ENCODE results near the gene ADAMTS20.
"Not testable (repeated sequence)": the region's sequence is repeated elsewhere in the genome, so short reads cannot be mapped to it uniquely, and the experiment has no call there.

ADAMTS20 gene

GRCh38 chr12:43352001-43352400, 200.0 kb downstream of the ADAMTS20 start:
- DNase-seq = no peak

- DNase-seq = no peak
These were observed 202.1 kb downstream of the ADAMTS20 start for GRCh38 chr12:43349863-43350262.

DNA sequence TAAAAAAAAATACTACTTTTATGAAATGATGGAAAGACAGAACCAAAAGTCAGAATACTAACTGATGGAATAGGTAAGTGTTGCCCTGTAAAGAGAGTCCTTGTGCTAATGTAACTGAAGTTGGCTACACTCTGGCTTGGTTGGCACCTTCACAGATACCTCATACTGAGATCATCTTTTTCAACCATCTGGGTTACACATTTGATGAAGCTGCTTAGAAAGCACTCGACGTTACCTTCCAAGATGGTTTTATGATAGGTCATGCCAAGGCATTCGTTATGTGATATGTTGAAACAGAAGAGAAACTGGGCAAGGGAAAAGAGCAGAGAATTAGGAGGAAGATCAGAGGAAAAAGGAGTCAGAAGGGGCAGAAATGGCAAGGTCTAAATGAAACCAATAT, 203.8 kb downstream of the ADAMTS20 start:
- DNase-seq = no peak

DNA sequence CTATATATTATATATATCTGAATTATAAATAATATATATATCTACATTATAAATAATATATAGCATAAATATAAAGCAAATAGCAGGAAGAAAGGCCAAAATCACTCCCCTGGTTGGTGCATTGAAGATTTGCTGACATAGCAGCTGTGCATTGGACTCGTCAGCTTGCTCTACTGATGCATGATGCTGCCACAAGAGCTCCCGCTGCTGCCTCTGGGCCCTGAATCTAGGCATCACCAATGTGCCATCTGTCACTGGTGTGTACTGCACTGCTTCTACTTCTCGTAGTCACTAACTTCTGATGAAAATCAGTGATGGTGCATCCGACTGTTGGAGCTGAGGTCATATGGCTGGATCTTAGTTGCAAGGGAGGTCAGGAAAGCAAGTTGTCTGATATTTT, 205.0 kb downstream of the ADAMTS20 start:
- no peak for DNase-seq

DNA sequence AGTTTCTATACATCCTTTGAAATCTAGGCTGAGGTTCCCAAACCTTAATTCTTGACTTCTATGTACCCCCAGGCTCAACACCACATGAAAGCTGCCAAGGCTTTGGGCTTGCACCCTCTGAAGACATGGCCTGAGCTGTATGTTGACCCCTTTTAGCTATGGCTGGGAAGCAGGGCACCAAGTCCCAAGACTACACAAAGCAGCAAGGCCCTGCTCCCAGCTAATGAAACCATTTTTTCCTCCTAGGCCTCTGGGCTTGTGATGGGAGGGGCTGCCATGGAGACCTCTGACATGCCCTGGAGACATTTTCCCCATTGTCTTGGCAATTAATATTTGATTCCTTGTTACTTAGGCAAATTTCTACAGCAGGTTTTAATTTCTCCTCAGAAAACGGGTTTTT, 207.0 kb downstream of the ADAMTS20 start:
- no peak for DNase-seq

DNA sequence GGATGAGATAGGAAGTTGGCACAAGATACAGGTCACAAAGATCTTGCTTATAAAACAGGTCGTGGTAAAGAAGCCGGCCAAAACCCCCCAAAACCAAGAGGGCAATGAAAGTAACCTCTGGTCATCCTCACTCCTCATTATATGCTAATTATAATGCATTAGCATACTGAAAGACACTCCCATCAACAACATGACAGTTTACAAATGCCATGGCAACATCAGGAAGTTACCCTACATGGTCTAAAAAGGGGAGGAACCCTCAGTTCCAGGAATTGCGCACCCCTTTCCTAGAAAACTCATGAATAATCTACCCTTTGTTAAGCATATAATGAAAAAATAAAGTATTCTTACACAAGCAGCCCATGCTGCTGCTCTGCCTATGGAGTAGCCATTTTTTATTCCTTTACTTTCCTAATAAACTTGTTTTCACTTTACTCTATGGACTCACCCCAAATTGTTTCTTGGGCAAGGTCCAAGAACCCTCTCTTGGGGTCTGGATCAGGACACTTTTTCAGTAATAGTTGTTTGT, 210.2 kb downstream of the ADAMTS20 start:
- DNase-seq = not testable (repeated sequence)

GRCh38 chr12:43338848-43339526, 213.0 kb downstream of the ADAMTS20 start:
- DNase-seq = peak; percentile 27

DNA sequence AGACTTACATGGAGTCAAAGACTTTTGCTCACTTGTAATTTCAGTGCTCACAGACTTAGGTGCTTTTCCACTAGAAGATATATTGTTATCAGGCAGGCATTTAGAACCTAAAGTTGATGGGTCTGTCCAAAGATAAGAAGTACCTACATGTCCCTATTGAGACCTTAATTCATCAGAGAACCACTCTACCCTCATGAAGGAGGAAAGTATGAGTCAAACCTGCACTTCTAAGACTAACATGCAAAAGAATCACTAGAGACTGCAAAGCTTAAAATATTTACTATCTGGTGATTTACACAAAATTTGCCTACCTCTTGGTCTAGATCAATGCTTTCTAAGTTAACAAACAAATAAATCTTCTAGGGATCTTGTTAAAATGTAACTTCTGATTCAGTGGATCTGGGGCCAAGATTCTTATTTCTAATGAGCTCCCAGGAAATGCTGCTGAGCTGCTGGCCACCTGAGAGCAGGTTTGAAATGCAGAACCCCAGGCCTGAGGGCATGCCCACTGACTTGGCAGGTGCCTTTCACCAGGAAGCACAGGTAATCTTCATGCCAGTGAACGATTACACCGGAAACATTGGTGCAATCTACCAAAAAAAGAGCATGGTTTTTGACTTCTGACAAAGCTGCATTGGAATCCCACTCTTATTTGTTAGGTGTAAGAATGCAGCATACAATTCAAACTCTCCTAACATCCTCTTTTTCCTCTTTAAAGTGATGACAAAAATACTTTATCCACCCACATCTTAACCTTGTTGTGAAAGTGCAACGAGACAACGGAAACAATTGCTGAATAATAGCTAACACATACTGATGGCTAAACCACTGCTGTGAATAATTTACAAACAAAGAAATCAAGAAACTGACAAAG, 214.2 kb downstream of the ADAMTS20 start:
- DNase-seq = no peak

DNA sequence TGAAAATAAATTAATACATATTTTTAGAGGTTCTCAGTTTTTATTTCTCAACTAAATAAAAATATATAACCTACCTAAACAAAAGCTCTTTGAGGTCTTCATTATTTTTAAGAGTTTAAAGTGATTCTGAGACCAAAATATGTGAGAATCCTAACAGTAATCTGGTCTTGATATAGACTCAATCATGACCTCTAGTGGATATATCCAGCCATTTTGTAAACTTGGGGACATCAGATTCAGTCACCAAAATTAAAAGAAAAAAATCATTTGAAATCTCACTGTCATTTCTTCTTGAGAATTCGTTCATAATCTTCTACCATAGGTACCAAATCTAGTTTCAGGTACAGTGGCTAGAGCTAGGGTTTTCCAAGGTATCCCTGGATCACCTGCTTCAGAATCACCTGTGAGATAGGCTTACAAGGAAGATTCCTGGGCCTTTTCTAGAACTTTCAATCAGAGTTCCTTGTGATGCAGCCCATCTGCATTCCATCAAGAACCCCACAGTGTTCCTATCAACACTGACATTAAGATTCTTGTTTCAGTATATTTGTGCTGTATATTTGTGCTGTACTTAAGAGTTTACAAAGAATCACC, 214.9 kb downstream of the ADAMTS20 start:
- DNase-seq = no peak

DNA sequence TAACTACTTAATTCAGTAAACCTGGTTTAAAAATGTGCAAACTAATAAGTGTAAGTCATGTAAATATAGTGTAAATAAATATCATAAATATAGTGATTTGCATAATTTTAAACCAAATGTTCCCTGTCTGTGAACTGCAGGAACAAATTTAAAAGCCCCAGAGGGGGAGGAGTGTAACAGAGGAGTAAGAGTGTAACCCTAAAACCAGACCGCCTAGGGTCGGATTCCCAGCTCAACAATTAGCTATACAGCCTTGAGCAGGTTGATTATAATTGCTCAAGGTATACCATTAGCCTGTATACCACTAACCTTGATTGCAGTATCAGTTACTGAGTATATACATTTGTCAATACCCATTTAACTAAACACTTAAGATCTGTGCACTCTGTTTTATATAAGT, 218.4 kb downstream of the ADAMTS20 start:
- DNase-seq = no peak

- DNase-seq = no peak
These were observed 218.9 kb downstream of the ADAMTS20 start for GRCh38 chr12:43332977-43333640.

DNA sequence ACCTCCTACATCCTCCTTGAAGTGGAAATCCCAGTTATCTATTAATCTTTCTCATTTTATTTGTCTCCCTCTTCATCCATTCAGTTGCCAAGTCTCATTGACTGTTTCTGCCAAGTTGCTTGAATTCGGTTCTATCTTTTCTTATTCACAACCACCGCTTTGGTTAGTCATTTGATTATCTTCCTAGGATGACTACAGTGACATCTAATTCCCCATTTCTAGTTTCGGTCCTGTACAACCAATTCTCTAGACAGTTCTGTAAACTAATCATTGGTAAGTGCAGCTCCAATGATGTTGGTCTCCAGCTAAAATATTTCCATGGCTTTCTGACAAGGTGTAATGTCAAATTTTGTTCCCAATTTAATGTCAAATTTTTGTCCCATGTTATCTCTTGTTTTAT, 220.1 kb downstream of the ADAMTS20 start:
- no peak for DNase-seq

GRCh38 chr12:43329375-43329774, 222.6 kb downstream of the ADAMTS20 start:
- no peak for DNase-seq

DNA sequence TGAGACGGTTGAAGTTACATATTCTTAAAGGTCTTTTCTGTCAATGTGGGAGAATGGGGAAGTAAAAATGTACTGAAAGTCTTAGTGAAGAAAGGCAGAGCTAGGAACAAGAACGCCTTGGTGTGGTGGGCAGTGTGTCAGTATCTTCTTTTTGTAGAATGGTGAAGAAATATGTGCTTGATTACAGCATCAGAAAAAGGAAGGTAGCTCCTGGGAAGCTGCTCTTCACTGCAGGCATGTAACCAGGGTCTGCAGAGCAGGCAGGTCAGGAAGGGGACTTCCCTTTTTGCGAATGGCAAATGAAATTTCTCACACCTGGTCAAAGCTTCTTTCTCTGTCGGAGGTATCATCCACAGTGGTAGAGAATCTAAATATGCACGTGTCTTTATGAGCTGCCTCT, 226.2 kb downstream of the ADAMTS20 start:
- no peak for DNase-seq

DNA sequence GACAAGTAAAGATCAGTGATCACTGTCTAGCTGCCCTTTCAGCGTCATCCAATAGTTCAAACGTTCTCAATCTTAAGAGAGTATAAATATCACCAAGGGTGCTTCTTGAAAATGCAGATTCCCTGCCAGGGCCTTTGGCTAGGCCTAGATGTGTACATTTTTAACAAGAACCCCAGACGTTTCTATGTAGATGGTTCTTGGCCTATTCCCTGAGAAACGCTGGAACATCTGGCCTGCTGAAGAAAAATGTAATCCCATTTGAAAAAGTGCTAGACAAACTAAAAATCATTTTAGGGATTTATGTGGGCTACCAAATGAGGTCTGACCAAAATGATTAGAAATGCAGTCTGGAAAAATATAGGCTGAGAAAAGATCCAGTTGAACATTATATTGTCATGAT, 231.7 kb downstream of the ADAMTS20 start:
- DNase-seq = no peak

GRCh38 chr12:43318021-43318420, 234.0 kb downstream of the ADAMTS20 start:
- DNase-seq = no peak

- DNase-seq = no peak
These were observed 234.8 kb downstream of the ADAMTS20 start for GRCh38 chr12:43317156-43317555.

GRCh38 chr12:43316520-43316919, 235.5 kb downstream of the ADAMTS20 start:
- no peak for DNase-seq

DNA sequence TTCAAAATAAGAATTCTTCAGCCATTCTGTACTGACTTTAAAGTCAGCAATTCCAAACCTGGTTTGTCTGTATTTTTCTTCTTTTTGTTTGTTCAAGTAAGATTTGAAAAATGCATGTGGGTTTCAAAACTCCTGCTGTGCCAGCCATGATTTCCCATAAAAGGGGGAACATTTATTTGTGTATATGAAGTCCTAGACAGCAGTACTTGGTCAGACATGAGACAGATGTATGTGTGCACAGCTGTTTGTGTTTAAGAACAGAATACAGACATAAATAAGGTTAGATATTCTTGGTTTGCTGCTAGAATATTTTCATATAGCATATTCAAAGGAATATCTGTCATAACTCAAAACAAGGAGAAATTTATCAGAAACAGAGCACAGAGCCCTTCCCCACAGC, 236.0 kb downstream of the ADAMTS20 start:
- no peak for DNase-seq

DNA sequence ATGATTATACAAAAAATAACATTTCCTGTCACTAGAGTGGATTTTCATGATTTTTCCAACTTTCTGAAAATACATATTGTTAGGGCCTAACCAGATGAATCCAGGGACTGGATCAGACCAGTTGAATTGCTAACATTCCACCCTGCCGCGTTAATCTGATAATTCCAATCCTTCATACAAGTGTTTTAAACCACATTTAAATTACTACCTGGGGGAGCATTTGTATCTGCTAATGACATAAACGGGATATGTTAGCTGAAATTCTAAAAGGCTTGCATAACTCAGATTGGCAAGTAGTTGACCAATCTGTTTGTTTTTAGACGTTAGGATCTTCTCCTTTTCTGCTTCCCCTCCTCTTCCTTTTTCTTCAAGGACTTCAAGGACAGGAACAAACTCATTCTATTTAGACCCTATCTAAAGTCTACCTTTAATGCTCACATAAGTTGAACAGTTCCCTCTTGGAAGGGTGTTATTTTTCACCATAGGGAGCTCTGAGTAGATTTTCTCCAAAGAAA, 239.0 kb downstream of the ADAMTS20 start:
- no peak for DNase-seq

GRCh38 chr12:43310596-43310995, 241.4 kb downstream of the ADAMTS20 start:
- no peak for DNase-seq

DNA sequence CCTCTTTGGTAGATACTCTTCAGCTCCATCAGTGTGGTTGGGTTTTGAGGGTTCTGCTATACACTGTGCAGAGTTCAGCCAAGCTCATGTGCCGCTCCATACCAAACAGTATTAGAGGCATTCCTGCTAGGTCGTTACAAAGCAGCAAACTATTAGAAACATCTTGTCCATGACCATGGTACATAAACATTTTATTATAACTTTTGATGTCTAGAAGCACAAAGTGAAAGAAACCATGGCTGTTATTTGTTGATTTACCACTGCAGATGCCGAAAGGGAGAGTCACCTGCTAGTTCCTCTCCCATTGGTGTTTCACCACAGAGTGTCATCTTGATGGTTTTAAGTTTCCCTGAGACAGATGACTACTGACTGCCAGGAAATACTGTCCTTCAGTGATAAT, 242.0 kb downstream of the ADAMTS20 start:
- DNase-seq = no peak

- no peak for DNase-seq
These were observed 243.2 kb downstream of the ADAMTS20 start for GRCh38 chr12:43308776-43309175.

Measured in right hindlimb (tissue), 1 donor.